ENCODE measurements around the gene GRIK3. TPM values are rescaled to one million over a fixed set of nuclear protein-coding genes. Genes with fewer than 3 reads are reported as not detected.

The GRIK3 gene
- total and polyA plus RNA-seq, 2 experiments from 2014 or later = under 0.01 TPM; not detected in 1

- 55% methylated on average over 12 of the region's 12 CpGs for WGBS (ENCODE audit: low lambda C conversion rate, missing lambda C conversion rate)
- Histone ChIP-seq H3K79me2 (no peaks in the 10 kb centered on the region), H3K4me3 (no peak overlapping the region), H3K27ac (no peak overlapping the region), H3K27me3 (peaks cover 14% of the 10 kb centered on the region), H4K20me1 (ENCODE audit: insufficient read depth, poor library complexity, severe bottlenecking) (no peaks in the 10 kb centered on the region), H3K4me1 (ENCODE audit: insufficient read depth) (no peaks in the 10 kb centered on the region), H3K9me3 (ENCODE audit: low read depth) (no peaks in the 10 kb centered on the region), H2AFZ (no peak overlapping the region), H3K4me2 (no peak overlapping the region), H3K36me3 (replicated peaks; ENCODE audit: insufficient read depth, low read depth) (no peaks in the 10 kb centered on the region), H3K9me2 (replicated peaks; ENCODE audit: insufficient read depth) (no peaks in the 10 kb centered on the region)
- no peak for TF ChIP-seq EZH2 (IDR thresholded peaks at IDR 0.05; ENCODE audit: borderline replicate concordance)
- TF ChIP-seq EZH2phosphoT487 (IDR thresholded peaks at IDR 0.05; ENCODE audit: low read depth, severe bottlenecking, unreplicated experiment) = no peak
- no peak for TF ChIP-seq CTCF (IDR thresholded peaks at IDR 0.05; ENCODE audit: poor library complexity)
- no peak for DNase-seq (ENCODE audit: low spot score)
These were observed 92.2 kb downstream of the GRIK3 start for GRCh38 chr1:36942148-36942547.

DNA sequence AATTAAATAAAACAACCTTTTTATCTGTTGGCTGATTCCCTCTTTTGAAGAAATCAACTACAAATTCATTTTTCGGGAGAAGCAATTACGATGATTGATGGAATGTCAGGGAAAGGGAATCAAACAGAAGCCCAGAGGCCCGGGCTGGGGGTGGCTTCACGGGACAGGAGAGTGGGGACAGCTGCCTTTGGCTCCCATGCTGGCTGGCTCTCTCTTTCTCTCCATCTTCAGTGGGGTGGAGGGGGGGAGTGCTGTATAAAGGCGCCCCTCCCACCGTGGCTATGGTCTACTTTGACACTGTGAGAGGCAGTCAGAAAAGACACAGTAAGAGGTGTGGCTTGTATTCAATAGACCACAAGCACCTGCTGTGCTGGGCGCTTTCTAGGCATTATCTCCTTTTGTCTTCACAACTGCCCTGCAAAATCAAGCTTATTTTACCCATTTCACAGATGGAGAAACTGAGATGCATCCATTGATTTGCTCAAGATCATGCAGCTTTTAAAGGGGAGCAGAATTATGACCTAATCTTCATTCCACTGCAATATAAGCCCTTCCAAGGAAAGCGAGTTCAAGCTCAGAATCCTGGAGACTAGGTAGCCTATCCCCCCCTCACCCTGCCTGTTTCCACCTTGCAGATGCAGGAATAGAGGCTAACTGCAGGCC lies 92.9 kb downstream of the GRIK3 start:
- Histone ChIP-seq H3K9me3 (ENCODE audit: low read depth) (no peaks in the 10 kb centered on the region), H3K27me3 (peaks cover 14% of the 10 kb centered on the region), H4K20me1 (ENCODE audit: insufficient read depth, poor library complexity, severe bottlenecking) (no peaks in the 10 kb centered on the region), H2AFZ (no peak overlapping the region), H3K4me3 (no peak overlapping the region), H3K9me2 (replicated peaks; ENCODE audit: insufficient read depth) (no peaks in the 10 kb centered on the region), H3K36me3 (replicated peaks; ENCODE audit: insufficient read depth, low read depth) (no peaks in the 10 kb centered on the region), H3K4me2 (no peak overlapping the region), H3K4me1 (ENCODE audit: insufficient read depth) (no peaks in the 10 kb centered on the region), H3K79me2 (no peaks in the 10 kb centered on the region), H3K27ac (no peak overlapping the region)
- DNase-seq (ENCODE audit: low spot score) = no peak
- TF ChIP-seq CTCF (IDR thresholded peaks at IDR 0.05; ENCODE audit: poor library complexity) (no peak), EZH2 (IDR thresholded peaks at IDR 0.05; ENCODE audit: borderline replicate concordance) (no peak)
- 64% methylated on average over 8 of the region's 8 CpGs for WGBS (ENCODE audit: low lambda C conversion rate, missing lambda C conversion rate)

- H3K4me3 ChIP-seq = no peak overlapping the region
- no peaks in the 10 kb centered on the region for H3K36me3 ChIP-seq (replicated peaks; ENCODE audit: insufficient read depth, low read depth)
- no peak for TF ChIP-seq EZH2phosphoT487 (IDR thresholded peaks at IDR 0.05; ENCODE audit: low read depth, severe bottlenecking, unreplicated experiment)
- no peak overlapping the region for H3K4me2 ChIP-seq
- peaks cover 22% of the 10 kb centered on the region for H3K27me3 ChIP-seq
- no peak for DNase-seq (ENCODE audit: low spot score)
- no peak overlapping the region for H3K27ac ChIP-seq
- H3K9me2 ChIP-seq (replicated peaks; ENCODE audit: insufficient read depth) = no peaks in the 10 kb centered on the region
- WGBS (ENCODE audit: low lambda C conversion rate, missing lambda C conversion rate) = 74% methylated on average over 7 of the region's 7 CpGs
- no peaks in the 10 kb centered on the region for H4K20me1 ChIP-seq (ENCODE audit: insufficient read depth, poor library complexity, severe bottlenecking)
- H3K9me3 ChIP-seq (ENCODE audit: low read depth) = no peaks in the 10 kb centered on the region
- no peak overlapping the region for H2AFZ ChIP-seq
- no peaks in the 10 kb centered on the region for H3K79me2 ChIP-seq
- no peaks in the 10 kb centered on the region for H3K4me1 ChIP-seq (ENCODE audit: insufficient read depth)
These were observed 95.5 kb downstream of the GRIK3 start for GRCh38 chr1:36938819-36939218.

- no peaks in the 10 kb centered on the region for H4K20me1 ChIP-seq (ENCODE audit: insufficient read depth, poor library complexity, severe bottlenecking)
- no peaks in the 10 kb centered on the region for H3K36me3 ChIP-seq (replicated peaks; ENCODE audit: insufficient read depth, low read depth)
- no peak overlapping the region for H3K4me2 ChIP-seq
- no peaks in the 10 kb centered on the region for H3K9me3 ChIP-seq (ENCODE audit: low read depth)
- DNase-seq (ENCODE audit: low spot score) = no peak
- 84% methylated on average over 6 of the region's 6 CpGs for WGBS (ENCODE audit: low lambda C conversion rate, missing lambda C conversion rate)
- H3K27ac ChIP-seq = no peak overlapping the region
- no peak for TF ChIP-seq CTCF (IDR thresholded peaks at IDR 0.05; ENCODE audit: poor library complexity)
- H3K9me2 ChIP-seq (replicated peaks; ENCODE audit: insufficient read depth) = no peaks in the 10 kb centered on the region
- H2AFZ ChIP-seq = no peak overlapping the region
- no peak overlapping the region for H3K4me3 ChIP-seq
- peaks cover 35% of the 10 kb centered on the region for H3K27me3 ChIP-seq
- no peaks in the 10 kb centered on the region for H3K4me1 ChIP-seq (ENCODE audit: insufficient read depth)
- H3K79me2 ChIP-seq = no peaks in the 10 kb centered on the region
These were observed 96.9 kb downstream of the GRIK3 start for GRCh38 chr1:36937371-36937770.
